ENCODE measurements around the gene KLHL7.

The KLHL7 gene

DNA sequence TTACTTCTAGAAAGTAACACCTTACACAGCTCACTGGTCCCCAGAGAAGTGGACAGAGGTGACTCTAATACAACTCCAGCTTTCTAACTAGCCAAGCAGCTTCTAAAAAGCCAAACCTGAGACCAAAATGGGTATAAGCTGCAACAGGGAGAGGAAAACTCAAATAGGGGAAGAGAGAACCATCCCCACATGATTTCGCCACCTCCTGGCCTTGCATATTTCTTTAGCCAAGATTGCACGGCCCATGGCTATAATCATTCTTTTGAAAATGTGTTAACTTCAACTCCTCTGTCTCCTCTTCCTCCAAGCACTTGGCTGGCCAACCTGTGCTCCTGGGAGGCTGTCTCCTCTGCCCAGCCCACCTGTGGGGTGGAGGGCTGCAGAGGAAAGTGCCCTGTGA, 104.9 kb downstream of the KLHL7 start:
- Histone ChIP-seq H3K4me1 (ENCODE audit: control insufficient read depth in 1 of 2, insufficient read depth in 2 of 2, low read length in 2 of 2) (peaks cover 0 to 3% of the 10 kb centered on the region in 2 donors), H3K4me3 (ENCODE audit: low read depth in 1 of 2, low read length in 2 of 2) (no peak overlapping the region), H3K27ac (ENCODE audit: low read depth, low read length) (no peak overlapping the region), H3K9me3 (ENCODE audit: control insufficient read depth in 1 of 2, low read length in 2 of 2) (no peaks in the 10 kb centered on the region), H3K9ac (ENCODE audit: low read depth in 1 of 2, low read length in 2 of 2) (no peak overlapping the region), H3K36me3 (ENCODE audit: control insufficient read depth in 1 of 2, insufficient read depth in 2 of 2, low read length in 2 of 2) (no peaks in the 10 kb centered on the region), H3K27me3 (ENCODE audit: control insufficient read depth in 1 of 2, insufficient read depth in 2 of 2, low read length in 2 of 2) (no peaks in the 10 kb centered on the region)

DNA sequence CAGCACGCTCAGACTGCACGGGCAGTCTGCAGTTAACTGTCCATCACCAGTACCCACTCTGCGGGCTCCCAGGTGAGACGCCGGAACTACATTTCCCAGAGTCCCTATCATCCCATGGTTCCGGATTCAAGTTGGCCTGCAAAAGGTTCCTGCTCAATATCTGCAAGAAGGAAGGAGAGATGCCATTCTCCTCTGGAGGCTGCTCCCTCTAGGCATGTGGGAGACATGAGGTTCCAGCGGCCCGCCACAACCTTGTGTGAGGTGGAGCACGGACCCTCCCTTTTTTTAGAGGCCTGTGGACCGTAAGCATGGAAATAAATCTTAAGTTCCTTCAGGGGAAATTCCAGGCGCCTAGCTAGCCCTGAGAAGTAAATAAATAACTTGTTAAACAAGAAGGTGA, 106.0 kb downstream of the KLHL7 start:
- H3K9me3 ChIP-seq (ENCODE audit: control insufficient read depth in 1 of 2, low read length in 2 of 2), result no peaks in the 10 kb centered on the region
- H3K4me1 ChIP-seq (ENCODE audit: control insufficient read depth in 1 of 2, insufficient read depth in 2 of 2, low read length in 2 of 2), result peaks cover 0 to 3% of the 10 kb centered on the region in 2 donors
- H3K27me3 ChIP-seq (ENCODE audit: control insufficient read depth in 1 of 2, insufficient read depth in 2 of 2, low read length in 2 of 2), result no peaks in the 10 kb centered on the region
- H3K27ac ChIP-seq (ENCODE audit: low read depth, low read length), result no peak overlapping the region
- no peaks in the 10 kb centered on the region for H3K36me3 ChIP-seq (ENCODE audit: control insufficient read depth in 1 of 2, insufficient read depth in 2 of 2, low read length in 2 of 2)
- no peak overlapping the region for H3K9ac ChIP-seq (ENCODE audit: low read depth in 1 of 2, low read length in 2 of 2)
- no peak overlapping the region for H3K4me3 ChIP-seq (ENCODE audit: low read depth in 1 of 2, low read length in 2 of 2)

DNA sequence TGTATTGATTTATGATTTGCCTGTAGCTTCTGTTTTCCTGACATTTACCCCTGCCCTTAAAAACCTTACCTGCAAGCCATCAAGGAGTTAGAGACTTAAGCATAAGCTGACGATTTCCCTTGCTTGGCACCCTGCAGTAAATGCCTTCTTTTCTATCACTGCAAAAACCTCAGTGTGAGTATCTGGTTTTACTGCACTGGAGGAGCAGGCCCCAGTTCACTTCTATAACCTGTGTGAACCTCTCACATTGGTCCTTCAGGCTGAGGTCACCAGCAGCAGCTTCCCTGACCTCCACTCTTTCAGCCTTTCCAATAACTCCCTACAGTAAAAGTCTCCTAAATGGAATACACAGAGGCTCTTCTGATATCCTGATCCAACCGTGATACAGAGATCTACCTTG, 106.8 kb downstream of the KLHL7 start:
- Histone ChIP-seq H3K9ac (ENCODE audit: low read depth in 1 of 2, low read length in 2 of 2) (no peak overlapping the region), H3K9me3 (ENCODE audit: control insufficient read depth in 1 of 2, low read length in 2 of 2) (no peaks in the 10 kb centered on the region)

DNA sequence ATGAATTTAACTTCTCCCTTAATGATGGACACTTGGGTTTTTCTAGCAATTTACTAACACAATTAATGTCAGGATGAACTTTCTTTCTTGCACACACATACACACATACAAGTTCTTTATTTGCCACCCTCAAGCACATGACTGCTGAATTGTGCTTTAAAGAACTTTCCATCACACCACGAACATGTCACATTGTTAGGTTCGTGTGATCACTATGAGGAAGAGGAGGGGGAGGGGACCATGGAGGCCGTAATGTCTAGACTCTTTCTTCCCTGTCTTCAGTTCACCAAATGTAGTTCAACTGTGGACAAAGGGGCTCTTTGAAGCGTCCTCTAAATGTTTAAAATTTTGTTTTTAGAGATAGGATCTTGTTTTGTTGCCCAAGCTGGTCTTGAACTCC, 107.3 kb downstream of the KLHL7 start:
- no peaks in the 10 kb centered on the region for H3K9me3 ChIP-seq (ENCODE audit: control insufficient read depth in 1 of 2, low read length in 2 of 2)
- no peak overlapping the region for H3K27ac ChIP-seq (ENCODE audit: low read depth, low read length)
- peaks cover 0 to 3% of the 10 kb centered on the region in 2 donors for H3K4me1 ChIP-seq (ENCODE audit: control insufficient read depth in 1 of 2, insufficient read depth in 2 of 2, low read length in 2 of 2)
- no peak overlapping the region for H3K9ac ChIP-seq (ENCODE audit: low read depth in 1 of 2, low read length in 2 of 2)
- no peaks in the 10 kb centered on the region for H3K36me3 ChIP-seq (ENCODE audit: control insufficient read depth in 1 of 2, insufficient read depth in 2 of 2, low read length in 2 of 2)
- H3K4me3 ChIP-seq (ENCODE audit: low read depth in 1 of 2, low read length in 2 of 2), result no peak overlapping the region
- H3K27me3 ChIP-seq (ENCODE audit: control insufficient read depth in 1 of 2, insufficient read depth in 2 of 2, low read length in 2 of 2), result no peaks in the 10 kb centered on the region

More for the DNA sequence above, 106.8 kb downstream of the KLHL7 start:
- Histone ChIP-seq H3K4me3 (ENCODE audit: low read depth in 1 of 2, low read length in 2 of 2) (no peak overlapping the region), H3K27ac (ENCODE audit: low read depth, low read length) (no peak overlapping the region), H3K4me1 (ENCODE audit: control insufficient read depth in 1 of 2, insufficient read depth in 2 of 2, low read length in 2 of 2) (peaks cover 0 to 3% of the 10 kb centered on the region in 2 donors), H3K36me3 (ENCODE audit: control insufficient read depth in 1 of 2, insufficient read depth in 2 of 2, low read length in 2 of 2) (no peaks in the 10 kb centered on the region), H3K27me3 (ENCODE audit: control insufficient read depth in 1 of 2, insufficient read depth in 2 of 2, low read length in 2 of 2) (no peaks in the 10 kb centered on the region)

DNA sequence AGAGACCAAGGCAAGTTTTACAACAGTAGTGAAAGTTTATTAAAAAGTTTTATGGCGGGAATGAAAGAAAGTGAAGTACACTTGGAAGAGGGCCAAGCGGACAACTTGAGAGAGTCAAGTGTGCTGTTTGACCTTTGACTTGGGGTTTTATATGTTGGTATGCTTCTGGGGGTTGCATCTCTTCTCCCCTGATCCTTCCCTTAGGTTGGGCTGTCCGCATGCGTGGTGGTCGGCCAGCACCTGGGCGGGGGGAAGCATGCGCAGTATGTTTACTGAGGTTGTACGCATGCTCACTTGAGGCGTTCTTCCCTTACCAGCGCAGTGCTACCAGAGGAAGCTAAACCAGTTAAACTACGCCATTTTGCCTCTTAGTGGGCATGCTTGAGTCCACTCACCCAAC, 108.2 kb downstream of the KLHL7 start:
- Histone ChIP-seq H3K9ac (ENCODE audit: low read depth in 1 of 2, low read length in 2 of 2) (no peak overlapping the region), H3K27ac (ENCODE audit: low read depth, low read length) (no peak overlapping the region), H3K4me3 (ENCODE audit: low read depth in 1 of 2, low read length in 2 of 2) (no peak overlapping the region), H3K36me3 (ENCODE audit: control insufficient read depth in 1 of 2, insufficient read depth in 2 of 2, low read length in 2 of 2) (no peaks in the 10 kb centered on the region), H3K4me1 (ENCODE audit: control insufficient read depth in 1 of 2, insufficient read depth in 2 of 2, low read length in 2 of 2) (peaks cover 0 to 3% of the 10 kb centered on the region in 2 donors), H3K9me3 (ENCODE audit: control insufficient read depth in 1 of 2, low read length in 2 of 2) (no peaks in the 10 kb centered on the region), H3K27me3 (ENCODE audit: control insufficient read depth in 1 of 2, insufficient read depth in 2 of 2, low read length in 2 of 2) (no peaks in the 10 kb centered on the region)

DNA sequence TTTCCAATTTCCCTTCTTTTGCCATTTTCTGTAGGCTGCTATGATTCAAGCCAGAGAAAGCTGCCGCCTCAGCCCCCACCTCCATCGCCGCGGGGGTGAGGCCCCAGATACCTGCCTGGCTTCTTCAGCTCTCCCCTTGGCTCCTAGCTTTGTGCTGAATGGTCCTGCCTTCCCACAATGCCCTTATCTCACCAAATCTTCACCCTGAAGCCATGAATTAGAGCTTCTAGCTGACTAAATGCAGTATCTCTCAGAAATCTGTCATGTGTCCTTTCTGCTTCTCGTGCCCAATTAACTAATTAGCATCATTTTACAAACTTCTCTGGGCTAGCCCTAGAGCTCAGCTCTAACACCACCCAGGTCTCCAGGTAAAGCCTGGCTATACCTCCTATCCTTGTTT, 108.8 kb downstream of the KLHL7 start:
- no peak overlapping the region for H3K27ac ChIP-seq (ENCODE audit: low read depth, low read length)
- H3K27me3 ChIP-seq (ENCODE audit: control insufficient read depth in 1 of 2, insufficient read depth in 2 of 2, low read length in 2 of 2), result no peaks in the 10 kb centered on the region
- peaks cover 0 to 3% of the 10 kb centered on the region in 2 donors for H3K4me1 ChIP-seq (ENCODE audit: control insufficient read depth in 1 of 2, insufficient read depth in 2 of 2, low read length in 2 of 2)
- H3K36me3 ChIP-seq (ENCODE audit: control insufficient read depth in 1 of 2, insufficient read depth in 2 of 2, low read length in 2 of 2), result no peaks in the 10 kb centered on the region
- no peak overlapping the region for H3K9ac ChIP-seq (ENCODE audit: low read depth in 1 of 2, low read length in 2 of 2)
- H3K9me3 ChIP-seq (ENCODE audit: control insufficient read depth in 1 of 2, low read length in 2 of 2), result no peaks in the 10 kb centered on the region
- no peak overlapping the region for H3K4me3 ChIP-seq (ENCODE audit: low read depth in 1 of 2, low read length in 2 of 2)

DNA sequence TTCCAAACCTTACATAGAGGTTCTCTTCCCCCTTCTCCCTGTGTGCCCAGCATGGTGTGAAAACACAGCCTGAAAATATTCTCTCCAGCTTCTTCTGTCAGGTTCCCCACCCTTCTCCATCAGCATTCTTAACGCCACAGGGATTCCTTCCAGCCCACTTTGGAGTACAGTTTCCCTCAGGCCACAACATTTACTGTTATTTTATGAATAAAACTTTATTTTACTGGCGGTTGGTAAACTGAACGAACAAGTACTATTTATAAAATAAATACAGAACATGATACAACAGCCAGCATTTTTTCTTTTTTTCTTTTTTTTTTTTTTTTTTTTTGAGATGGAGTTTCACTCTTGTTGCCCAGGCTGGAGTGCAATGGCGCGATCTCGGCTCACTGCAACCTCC, 109.4 kb downstream of the KLHL7 start:
- Histone ChIP-seq H3K36me3 (ENCODE audit: control insufficient read depth in 1 of 2, insufficient read depth in 2 of 2, low read length in 2 of 2) (no peaks in the 10 kb centered on the region), H3K27me3 (ENCODE audit: control insufficient read depth in 1 of 2, insufficient read depth in 2 of 2, low read length in 2 of 2) (no peaks in the 10 kb centered on the region), H3K9me3 (ENCODE audit: control insufficient read depth in 1 of 2, low read length in 2 of 2) (no peaks in the 10 kb centered on the region), H3K27ac (ENCODE audit: low read depth, low read length) (no peak overlapping the region), H3K9ac (ENCODE audit: low read depth in 1 of 2, low read length in 2 of 2) (no peak overlapping the region), H3K4me3 (ENCODE audit: low read depth in 1 of 2, low read length in 2 of 2) (no peak overlapping the region), H3K4me1 (ENCODE audit: control insufficient read depth in 1 of 2, insufficient read depth in 2 of 2, low read length in 2 of 2) (peaks cover 0 to 3% of the 10 kb centered on the region in 2 donors)

DNA sequence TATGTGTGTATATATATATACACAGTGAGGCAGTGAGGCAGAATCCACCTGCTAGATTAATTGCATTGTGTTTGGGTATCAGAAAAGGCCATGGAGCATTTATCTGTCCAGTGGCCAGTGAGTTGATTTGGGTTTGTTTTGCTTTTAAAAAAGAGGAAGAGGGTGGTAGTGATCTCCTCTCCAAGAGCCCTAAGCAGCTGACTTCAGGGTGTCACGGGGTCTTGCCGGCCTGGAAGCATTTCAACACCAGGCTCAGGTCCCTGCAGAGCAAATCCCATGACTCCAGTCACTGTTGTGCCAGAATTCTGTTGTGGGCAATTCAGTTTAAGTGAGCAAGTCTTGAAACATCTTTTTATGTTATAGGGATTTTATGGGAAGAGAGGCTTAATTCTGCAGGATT, 110.4 kb downstream of the KLHL7 start:
- H3K9ac ChIP-seq (ENCODE audit: low read depth in 1 of 2, low read length in 2 of 2), result no peak overlapping the region
- H3K27me3 ChIP-seq (ENCODE audit: control insufficient read depth in 1 of 2, insufficient read depth in 2 of 2, low read length in 2 of 2), result no peaks in the 10 kb centered on the region
- H3K36me3 ChIP-seq (ENCODE audit: control insufficient read depth in 1 of 2, insufficient read depth in 2 of 2, low read length in 2 of 2), result no peaks in the 10 kb centered on the region
- H3K4me3 ChIP-seq (ENCODE audit: low read depth in 1 of 2, low read length in 2 of 2), result no peak overlapping the region
- H3K9me3 ChIP-seq (ENCODE audit: control insufficient read depth in 1 of 2, low read length in 2 of 2), result no peaks in the 10 kb centered on the region
- no peak overlapping the region for H3K27ac ChIP-seq (ENCODE audit: low read depth, low read length)
- peaks cover 0 to 3% of the 10 kb centered on the region in 2 donors for H3K4me1 ChIP-seq (ENCODE audit: control insufficient read depth in 1 of 2, insufficient read depth in 2 of 2, low read length in 2 of 2)

DNA sequence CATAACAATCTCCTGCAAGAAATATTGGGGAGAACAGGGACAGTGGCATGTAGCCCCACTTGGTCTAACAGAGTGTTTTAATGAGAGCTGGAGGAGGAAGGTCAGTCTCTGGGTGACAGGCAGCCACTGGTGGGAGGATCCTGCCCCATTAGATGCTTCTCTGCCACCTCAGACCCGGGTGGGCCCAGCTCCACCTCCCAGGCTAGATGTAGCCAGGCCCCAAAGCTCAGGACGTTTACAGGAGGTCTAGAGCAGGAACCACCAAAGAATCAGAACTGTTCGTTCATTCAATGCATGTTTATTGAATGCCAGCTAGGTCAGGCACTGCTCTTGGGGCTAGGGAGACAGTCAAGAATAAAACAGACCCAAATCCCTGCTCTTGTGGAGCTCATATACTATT, 112.6 kb downstream of the KLHL7 start:
- Histone ChIP-seq H3K4me3 (ENCODE audit: low read depth in 1 of 2, low read length in 2 of 2) (no peak overlapping the region), H3K27ac (ENCODE audit: low read depth, low read length) (no peak overlapping the region), H3K4me1 (ENCODE audit: control insufficient read depth in 1 of 2, insufficient read depth in 2 of 2, low read length in 2 of 2) (peaks cover 0 to 3% of the 10 kb centered on the region in 2 donors), H3K9me3 (ENCODE audit: control insufficient read depth in 1 of 2, low read length in 2 of 2) (no peaks in the 10 kb centered on the region), H3K36me3 (ENCODE audit: control insufficient read depth in 1 of 2, insufficient read depth in 2 of 2, low read length in 2 of 2) (no peaks in the 10 kb centered on the region), H3K9ac (ENCODE audit: low read depth in 1 of 2, low read length in 2 of 2) (no peak overlapping the region), H3K27me3 (ENCODE audit: control insufficient read depth in 1 of 2, insufficient read depth in 2 of 2, low read length in 2 of 2) (no peaks in the 10 kb centered on the region)

DNA sequence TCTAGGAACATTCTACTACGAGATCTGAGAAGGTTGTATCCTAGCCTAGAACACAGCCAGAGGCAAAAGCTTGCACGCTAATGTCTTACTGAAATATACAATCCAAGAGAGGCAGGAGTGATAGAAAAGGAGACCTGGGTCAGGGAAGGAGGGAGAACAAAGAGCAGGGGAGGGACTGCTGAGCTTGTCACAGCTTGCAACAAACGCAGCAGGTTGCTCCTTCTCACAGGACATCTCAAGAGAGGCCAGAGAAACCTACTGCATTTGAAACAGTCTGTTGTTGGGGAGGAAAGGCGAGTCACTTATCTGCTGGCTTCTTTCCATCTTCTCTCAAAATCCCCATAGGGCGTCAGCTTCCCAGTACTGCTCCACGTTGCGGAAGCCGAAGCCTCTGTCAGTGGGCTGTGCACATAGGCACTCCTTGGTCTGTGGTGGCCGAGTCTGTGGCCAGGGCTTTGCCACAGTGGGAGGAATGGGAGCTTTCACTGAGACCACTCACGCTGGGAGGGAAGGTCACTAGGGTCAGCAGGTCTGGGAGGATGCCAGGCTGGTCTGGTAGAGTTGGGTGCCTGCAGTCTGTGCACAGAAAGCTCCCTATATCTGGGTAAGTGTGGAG, 115.2 kb downstream of the KLHL7 start:
- Histone ChIP-seq H3K9me3 (ENCODE audit: control insufficient read depth in 1 of 2, low read length in 2 of 2) (no peaks in the 10 kb centered on the region), H3K36me3 (ENCODE audit: control insufficient read depth in 1 of 2, insufficient read depth in 2 of 2, low read length in 2 of 2) (no peaks in the 10 kb centered on the region), H3K27ac (ENCODE audit: low read depth, low read length) (no peak overlapping the region), H3K4me3 (ENCODE audit: low read depth in 1 of 2, low read length in 2 of 2) (no peak overlapping the region), H3K4me1 (ENCODE audit: control insufficient read depth in 1 of 2, insufficient read depth in 2 of 2, low read length in 2 of 2) (no peaks in the 10 kb centered on the region), H3K9ac (ENCODE audit: low read depth in 1 of 2, low read length in 2 of 2) (no peak overlapping the region), H3K27me3 (ENCODE audit: control insufficient read depth in 1 of 2, insufficient read depth in 2 of 2, low read length in 2 of 2) (no peaks in the 10 kb centered on the region)

Data from duodenal mucosa (tissue), 2 donors.